KG1 (cell line): ENCODE results near the gene ANXA2.

ENCODE experiments used
- DNase-seq: peaks from one replicate; lab custom pipeline; 2025; lab: John Stamatoyannopoulos, UW

The ANXA2 gene

GRCh38 chr15:60389261-60390077, 8.3 kb downstream of the ANXA2 start:
- no peak for DNase-seq

GRCh38 chr15:60387321-60387720, 10.5 kb downstream of the ANXA2 start:
- no peak for DNase-seq

- no peak for DNase-seq
Measured at GRCh38 chr15:60386615-60387014, 11.2 kb downstream of the ANXA2 start.

GRCh38 chr15:60385620-60386552, 11.9 kb downstream of the ANXA2 start:
- no peak for DNase-seq

GRCh38 chr15:60384526-60385126, 13.2 kb downstream of the ANXA2 start:
- no peak for DNase-seq

GRCh38 chr15:60384053-60384452, 13.7 kb downstream of the ANXA2 start:
- no peak for DNase-seq

GRCh38 chr15:60382773-60383674, 14.8 kb downstream of the ANXA2 start:
- no peak for DNase-seq

GRCh38 chr15:60381148-60381788, 16.5 kb downstream of the ANXA2 start:
- no peak for DNase-seq

- DNase-seq: no peak
Measured at GRCh38 chr15:60379525-60380274, 18.1 kb downstream of the ANXA2 start.

GRCh38 chr15:60379185-60379524, 18.6 kb downstream of the ANXA2 start:
- DNase-seq: no peak

- no peak for DNase-seq
Measured at GRCh38 chr15:60376677-60377095, 21.1 kb downstream of the ANXA2 start.

GRCh38 chr15:60375306-60375705, 22.5 kb downstream of the ANXA2 start:
- no peak for DNase-seq

- DNase-seq: no peak
Measured at GRCh38 chr15:60374628-60375081, 23.1 kb downstream of the ANXA2 start.

- no peak for DNase-seq
Measured at GRCh38 chr15:60374209-60374608, 23.6 kb downstream of the ANXA2 start.

GRCh38 chr15:60373745-60374144, 24.0 kb downstream of the ANXA2 start:
- no peak for DNase-seq

GRCh38 chr15:60373327-60373726, 24.5 kb downstream of the ANXA2 start:
- no peak for DNase-seq

GRCh38 chr15:60372756-60373155, 25.0 kb downstream of the ANXA2 start:
- no peak for DNase-seq

- no peak for DNase-seq
Measured at GRCh38 chr15:60372227-60372626, 25.6 kb downstream of the ANXA2 start.

- no peak for DNase-seq
Measured at GRCh38 chr15:60371175-60372051, 26.4 kb downstream of the ANXA2 start.

- no peak for DNase-seq
Measured at GRCh38 chr15:60370869-60371136, 27.0 kb downstream of the ANXA2 start.
